ENCODE data around the gene GPC6.

The GPC6 gene

DNA sequence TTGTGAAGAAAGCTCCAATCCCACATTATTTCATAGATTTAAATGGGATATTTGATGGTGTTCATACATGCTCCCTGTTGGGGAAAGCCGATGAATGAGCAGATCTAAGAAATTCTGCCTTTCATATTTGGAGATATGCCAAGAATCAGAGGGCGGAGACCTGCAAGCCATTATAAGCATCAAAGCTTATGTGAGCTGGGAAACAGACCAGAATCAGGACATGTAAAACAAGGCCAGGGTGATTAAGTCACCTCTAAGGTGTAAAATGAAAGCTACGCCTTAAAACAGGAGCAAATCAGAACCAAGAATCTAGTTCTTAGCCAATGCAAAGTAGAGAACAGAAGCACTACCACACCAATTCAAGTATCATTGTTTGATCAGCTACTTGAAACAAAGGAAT lies 860.5 kb downstream of the GPC6 start:
- no peaks in the 10 kb centered on the region for H3K9me3 ChIP-seq (replicated peaks; ENCODE audit: insufficient read depth, low read length)
- no peak overlapping the region for H3K4me2 ChIP-seq (ENCODE audit: low read depth, low read length)
- TF ChIP-seq EZH2phosphoT487 (IDR thresholded peaks at IDR 0.05; ENCODE audit: low read length) (no peak), EZH2 (optimal IDR thresholded peaks at IDR 0.05; ENCODE audit: low read depth, low read length) (no peak), CTCF (IDR thresholded peaks at IDR 0.05; ENCODE audit: low read length) (no peak)
- DNase-seq = no peak
- H3K9me2 ChIP-seq (replicated peaks; ENCODE audit: insufficient read depth, low read length) = no peaks in the 10 kb centered on the region
- H4K20me1 ChIP-seq (ENCODE audit: insufficient read depth, low read length) = no peaks in the 10 kb centered on the region
- no peak overlapping the region for H3K9ac ChIP-seq (ENCODE audit: low read length)
- H3K4me1 ChIP-seq (ENCODE audit: low read length) = 0 out of 2 replicates have a peak, but pooled peaks cover 4% of the 10 kb centered on the region
- H3F3A ChIP-seq (ENCODE audit: insufficient read depth, low read length) = no peaks in the 10 kb centered on the region
- no peak overlapping the region for H3K27ac ChIP-seq (ENCODE audit: low read length)
- H3K27me3 ChIP-seq (replicated peaks; ENCODE audit: insufficient read depth, low read length) = no peaks in the 10 kb centered on the region
- no peaks in the 10 kb centered on the region for H3K79me2 ChIP-seq (ENCODE audit: low read length)
- no peak overlapping the region for H2AFZ ChIP-seq (ENCODE audit: low read length)
- no peaks in the 10 kb centered on the region for H3K36me3 ChIP-seq (replicated peaks; ENCODE audit: insufficient read depth, low read length)
- no peak overlapping the region for H3K4me3 ChIP-seq (ENCODE audit: low read length)

- Histone ChIP-seq H3K4me2 (ENCODE audit: low read depth, low read length) (no peak overlapping the region), H3K9me2 (replicated peaks; ENCODE audit: insufficient read depth, low read length) (no peaks in the 10 kb centered on the region), H2AFZ (ENCODE audit: low read length) (no peak overlapping the region), H3K4me1 (ENCODE audit: low read length) (0 out of 2 replicates have a peak, but pooled peaks cover 4% of the 10 kb centered on the region), H3K36me3 (replicated peaks; ENCODE audit: insufficient read depth, low read length) (no peaks in the 10 kb centered on the region), H3K79me2 (ENCODE audit: low read length) (no peaks in the 10 kb centered on the region), H4K20me1 (ENCODE audit: insufficient read depth, low read length) (no peaks in the 10 kb centered on the region), H3K4me3 (ENCODE audit: low read length) (no peak overlapping the region), H3K9me3 (replicated peaks; ENCODE audit: insufficient read depth, low read length) (no peaks in the 10 kb centered on the region), H3F3A (ENCODE audit: insufficient read depth, low read length) (no peaks in the 10 kb centered on the region), H3K27me3 (replicated peaks; ENCODE audit: insufficient read depth, low read length) (no peaks in the 10 kb centered on the region), H3K27ac (ENCODE audit: low read length) (no peak overlapping the region), H3K9ac (ENCODE audit: low read length) (no peak overlapping the region)
- TF ChIP-seq CTCF (IDR thresholded peaks at IDR 0.05; ENCODE audit: low read length) = no peak
- no peak for TF ChIP-seq EZH2 (optimal IDR thresholded peaks at IDR 0.05; ENCODE audit: low read depth, low read length)
- no peak for TF ChIP-seq EZH2phosphoT487 (IDR thresholded peaks at IDR 0.05; ENCODE audit: low read length)
- no peak for DNase-seq
Measured at GRCh38 chr13:94088742-94089141, 862.1 kb downstream of the GPC6 start.

GRCh38 chr13:94090773-94091480 lies 864.3 kb downstream of the GPC6 start:
- no peaks in the 10 kb centered on the region for H3F3A ChIP-seq (ENCODE audit: insufficient read depth, low read length)
- H4K20me1 ChIP-seq (ENCODE audit: insufficient read depth, low read length) = no peaks in the 10 kb centered on the region
- no peaks in the 10 kb centered on the region for H3K9me2 ChIP-seq (replicated peaks; ENCODE audit: insufficient read depth, low read length)
- H3K27me3 ChIP-seq (replicated peaks; ENCODE audit: insufficient read depth, low read length) = no peaks in the 10 kb centered on the region
- H3K27ac ChIP-seq (ENCODE audit: low read length) = no peak overlapping the region
- 0 out of 2 replicates have a peak, but pooled peaks cover 4% of the 10 kb centered on the region for H3K4me1 ChIP-seq (ENCODE audit: low read length)
- H3K9ac ChIP-seq (ENCODE audit: low read length) = no peak overlapping the region
- H3K4me2 ChIP-seq (ENCODE audit: low read depth, low read length) = 0 out of 2 replicates have a peak overlapping the region, but pooled peaks have one; percentile 13
- no peak for TF ChIP-seq EZH2 (optimal IDR thresholded peaks at IDR 0.05; ENCODE audit: low read depth, low read length)
- no peak for TF ChIP-seq EZH2phosphoT487 (IDR thresholded peaks at IDR 0.05; ENCODE audit: low read length)
- no peak for TF ChIP-seq CTCF (IDR thresholded peaks at IDR 0.05; ENCODE audit: low read length)
- H3K36me3 ChIP-seq (replicated peaks; ENCODE audit: insufficient read depth, low read length) = no peaks in the 10 kb centered on the region
- H3K4me3 ChIP-seq (ENCODE audit: low read length) = no peak overlapping the region
- H3K79me2 ChIP-seq (ENCODE audit: low read length) = no peaks in the 10 kb centered on the region
- DNase-seq = peak; percentile 14
- H2AFZ ChIP-seq (ENCODE audit: low read length) = no peak overlapping the region
- H3K9me3 ChIP-seq (replicated peaks; ENCODE audit: insufficient read depth, low read length) = no peaks in the 10 kb centered on the region
